NK-92 treated with Interleukin-12 subunit alpha and Interleukin-12 subunit beta, amount 100 ng/mL, for 24 hours (cell line): Measurements from ENCODE around the gene ABCA4.
"Not testable (repeated sequence)": the region's sequence is repeated elsewhere in the genome, so short reads cannot be mapped to it uniquely, and the experiment has no call there.

Source experiments
- DNase-seq: peaks from one replicate; lab custom pipeline; 2025; lab: John Stamatoyannopoulos, UW

The ABCA4 gene

GRCh38 chr1:94004924-94005323, 116.0 kb downstream of the ABCA4 start:
- DNase-seq, result no peak

GRCh38 chr1:94002046-94002787, 118.7 kb downstream of the ABCA4 start:
- DNase-seq, result no peak

GRCh38 chr1:94001397-94002045, 119.4 kb downstream of the ABCA4 start:
- DNase-seq, result no peak

- DNase-seq, result no peak
Observed at GRCh38 chr1:94000510-94001282, 120.3 kb downstream of the ABCA4 start.

- no peak for DNase-seq
Observed at GRCh38 chr1:93999840-94000415, 121.0 kb downstream of the ABCA4 start.

- DNase-seq, result not testable (repeated sequence)
Observed at GRCh38 chr1:93998532-93998931, 122.4 kb downstream of the ABCA4 start.

- no peak for DNase-seq
Observed at GRCh38 chr1:93997756-93998155, 123.2 kb downstream of the ABCA4 start.

GRCh38 chr1:93995837-93996536, 125.0 kb downstream of the ABCA4 start:
- no peak for DNase-seq

- DNase-seq, result no peak
Observed at GRCh38 chr1:93993731-93994130, 127.2 kb downstream of the ABCA4 start.

GRCh38 chr1:93992954-93993353, 128.0 kb downstream of the ABCA4 start:
- DNase-seq, result no peak

- DNase-seq, result no peak
Observed at GRCh38 chr1:93992190-93992589, 128.8 kb downstream of the ABCA4 start.

- DNase-seq, result no peak
Observed at GRCh38 chr1:93991271-93991670, 129.7 kb downstream of the ABCA4 start.

GRCh38 chr1:93990477-93990876, 130.5 kb downstream of the ABCA4 start:
- DNase-seq, result not testable (repeated sequence)

- DNase-seq, result no peak
Observed at GRCh38 chr1:93990010-93990409, 130.9 kb downstream of the ABCA4 start.

GRCh38 chr1:93989601-93990000, 131.3 kb downstream of the ABCA4 start:
- DNase-seq, result no peak

GRCh38 chr1:93988634-93989350, 132.2 kb downstream of the ABCA4 start:
- DNase-seq, result no peak

- no peak for DNase-seq
Observed at GRCh38 chr1:93981274-93981667, 139.7 kb downstream of the ABCA4 start.

- DNase-seq, result peak; percentile 6
Observed at GRCh38 chr1:93980320-93981273, 140.4 kb downstream of the ABCA4 start.

GRCh38 chr1:93979718-93980319, 141.1 kb downstream of the ABCA4 start:
- DNase-seq, result no peak
